Activated naive CD8-positive, alpha-beta T cell treated with anti-CD3 and anti-CD28 coated beads, Interleukin-2, amount 10 ng/mL, durations not matched to agents 7 days and 5 days (primary cell): ENCODE measurements around the gene PCA3. TPM values are rescaled to one million over a fixed set of nuclear protein-coding genes. Genes with fewer than 3 reads are reported as not detected.

ENCODE experiments used
- ATAC-seq: fragments of 150-1000 bp; cut with Tn5 transposase; one replicate; pipeline ENCODE4 v1.10.0; 2021; ENCODE audit warnings: low read depth, moderate library complexity
- POLR2A ChIA-PET: fragments of 350-600 bp; sonication (Branson Sonifier 250); formaldehyde crosslinking; loops from one replicate; lab custom pipeline; 2021; ENCODE audit warnings: antibody characterized with exemption; lab: Charles Lee
- DNase-seq: peaks from one replicate; pipeline ENCODE4 v3.0.0; 2021
- H3K27ac Mint-ChIP-seq: one replicate; pipeline ENCODE4 v1.8.0; 2022; ENCODE audit warnings: mild to moderate bottlenecking, mixed read lengths
- H3K27me3 Mint-ChIP-seq: one replicate; pipeline ENCODE4 v1.8.0; 2022; ENCODE audit warnings: mild to moderate bottlenecking, moderate library complexity, mixed read lengths
- H3K36me3 Mint-ChIP-seq: one replicate; pipeline ENCODE4 v1.8.0; 2021; ENCODE audit warnings: mild to moderate bottlenecking, mixed read lengths
- H3K4me1 Mint-ChIP-seq: one replicate; pipeline ENCODE4 v1.8.0; 2021; ENCODE audit warnings: mixed read lengths
- H3K4me3 Mint-ChIP-seq: one replicate; pipeline ENCODE4 v1.8.0; 2022; ENCODE audit warnings: mild to moderate bottlenecking, moderate library complexity, mixed read lengths
- H3K9me3 Mint-ChIP-seq: one replicate; pipeline ENCODE4 v1.8.0; 2021; ENCODE audit warnings: mixed read lengths
- total RNA-seq, 2 experiments: library from RNA; stranded (reverse); gene quantifications; one replicate each; pipeline ENCODE4 v1.2.3, GENCODE V29; 2021

Gene PCA3
- total RNA-seq, 2 experiments from 2014 or later: not detected

DNA sequence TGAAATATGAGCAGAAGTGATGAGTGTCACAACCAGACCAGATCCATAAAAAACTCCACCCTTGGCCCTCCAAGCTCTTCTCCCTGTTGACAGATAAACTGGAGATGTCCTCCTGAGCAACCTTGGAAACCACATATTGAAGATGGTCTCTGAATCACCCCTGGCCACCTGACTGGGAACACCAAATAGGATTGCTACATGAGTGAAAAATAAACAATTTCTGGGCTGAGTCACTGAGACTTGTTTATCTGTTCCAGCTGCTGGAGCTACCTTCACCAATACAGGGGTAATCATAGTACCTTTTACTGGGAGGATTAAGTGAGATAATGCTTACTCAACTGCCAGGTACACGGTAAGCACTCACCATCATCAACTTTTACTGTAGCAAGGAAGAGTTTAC lies 53.3 kb downstream of the PCA3 start:
- POLR2A ChIA-PET: no interaction called here
- Mint-ChIP-seq H3K4me1 (no peaks in the 10 kb centered on the region), H3K4me3 (no peak overlapping the region), H3K27ac (no peak overlapping the region), H3K36me3 (no peaks in the 10 kb centered on the region), H3K9me3 (no peaks in the 10 kb centered on the region), H3K27me3 (peaks cover 5% of the 10 kb centered on the region)
- no peak for DNase-seq
- no peak for ATAC-seq

GRCh38 chr9:76818271-76818670 lies 54.0 kb downstream of the PCA3 start:
- H3K4me3 Mint-ChIP-seq: no peak overlapping the region
- POLR2A ChIA-PET: no interaction called here
- H3K27ac Mint-ChIP-seq: no peak overlapping the region
- DNase-seq: no peak
- no peaks in the 10 kb centered on the region for H3K4me1 Mint-ChIP-seq
- H3K9me3 Mint-ChIP-seq: no peaks in the 10 kb centered on the region
- no peak for ATAC-seq
- no peaks in the 10 kb centered on the region for H3K36me3 Mint-ChIP-seq
- peaks cover 2% of the 10 kb centered on the region for H3K27me3 Mint-ChIP-seq

- H3K27ac Mint-ChIP-seq: no peak overlapping the region
- H3K36me3 Mint-ChIP-seq: no peaks in the 10 kb centered on the region
- DNase-seq (no peak), ATAC-seq (no peak)
- no peaks in the 10 kb centered on the region for H3K4me1 Mint-ChIP-seq
- no peak overlapping the region for H3K4me3 Mint-ChIP-seq
- POLR2A ChIA-PET: no interaction called here
- H3K9me3 Mint-ChIP-seq: no peaks in the 10 kb centered on the region
- H3K27me3 Mint-ChIP-seq: peaks cover 2% of the 10 kb centered on the region
Observed at GRCh38 chr9:76820431-76820830, 56.2 kb downstream of the PCA3 start.

DNA sequence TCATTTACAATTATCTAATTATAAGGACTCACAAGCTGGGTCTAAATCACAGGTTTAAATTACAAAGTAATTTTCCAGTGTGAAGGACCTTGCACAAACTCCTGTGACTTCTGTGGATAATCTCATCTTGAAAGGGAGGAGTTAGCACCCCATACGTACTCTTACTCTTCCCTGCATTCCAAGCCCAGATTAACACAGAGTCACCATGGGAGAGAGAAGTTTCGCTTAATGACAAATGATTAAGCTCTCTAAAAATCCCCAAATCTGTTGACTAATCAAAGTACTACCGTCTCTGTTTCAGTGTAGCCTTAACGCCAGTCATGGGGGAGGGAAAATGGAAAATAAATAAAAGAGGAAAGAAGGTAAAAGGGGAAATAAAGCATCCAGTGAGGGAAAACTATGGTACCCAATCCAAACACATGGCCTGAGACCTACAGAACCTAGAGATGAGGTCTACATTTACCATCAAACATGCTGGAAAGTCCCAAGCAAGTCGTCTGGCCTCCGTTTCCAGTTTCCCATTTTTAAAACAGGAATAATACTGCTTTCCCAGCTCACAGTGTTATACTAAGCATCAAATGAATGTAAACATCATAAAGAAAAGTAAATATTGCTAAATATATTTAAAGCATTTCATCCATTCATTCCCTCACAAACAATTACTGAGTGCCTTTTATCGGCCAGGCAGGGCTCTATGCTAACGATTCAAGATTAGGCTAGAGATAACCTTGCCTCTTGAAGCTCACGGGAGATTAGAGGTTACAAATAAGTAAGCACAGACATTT lies 63.2 kb downstream of the PCA3 start:
- no peaks in the 10 kb centered on the region for H3K9me3 Mint-ChIP-seq
- H3K4me1 Mint-ChIP-seq: no peaks in the 10 kb centered on the region
- H3K36me3 Mint-ChIP-seq: no peaks in the 10 kb centered on the region
- ATAC-seq (no peak), DNase-seq (no peak)
- H3K4me3 Mint-ChIP-seq: no peak overlapping the region
- POLR2A ChIA-PET: no interaction called here
- H3K27me3 Mint-ChIP-seq: peaks cover 8% of the 10 kb centered on the region
- H3K27ac Mint-ChIP-seq: no peak overlapping the region

DNA sequence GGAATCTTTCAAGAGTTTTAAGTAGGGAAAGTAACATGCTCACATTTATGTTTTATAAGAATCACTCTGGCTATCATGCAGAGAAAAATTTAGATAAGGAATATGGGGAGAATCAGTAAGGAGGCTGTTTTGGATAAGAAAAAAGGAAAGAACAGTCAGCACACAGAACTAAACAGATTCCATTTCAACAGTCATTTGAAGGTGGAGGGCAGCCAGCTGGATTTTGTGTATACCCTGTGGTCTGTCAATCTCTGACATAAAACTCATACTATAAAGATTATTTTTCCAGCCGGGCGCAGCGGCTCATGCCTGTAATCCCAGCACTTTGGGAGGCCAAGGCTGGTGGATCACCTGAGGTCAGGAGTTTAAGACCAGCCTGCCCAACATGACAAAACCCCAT lies 64.2 kb downstream of the PCA3 start:
- H3K4me3 Mint-ChIP-seq: no peak overlapping the region
- H3K27me3 Mint-ChIP-seq: peaks cover 8% of the 10 kb centered on the region
- no peak overlapping the region for H3K27ac Mint-ChIP-seq
- H3K4me1 Mint-ChIP-seq: no peaks in the 10 kb centered on the region
- H3K9me3 Mint-ChIP-seq: no peaks in the 10 kb centered on the region
- POLR2A ChIA-PET: no interaction called here
- no peak for DNase-seq
- ATAC-seq: no peak
- H3K36me3 Mint-ChIP-seq: no peaks in the 10 kb centered on the region

DNA sequence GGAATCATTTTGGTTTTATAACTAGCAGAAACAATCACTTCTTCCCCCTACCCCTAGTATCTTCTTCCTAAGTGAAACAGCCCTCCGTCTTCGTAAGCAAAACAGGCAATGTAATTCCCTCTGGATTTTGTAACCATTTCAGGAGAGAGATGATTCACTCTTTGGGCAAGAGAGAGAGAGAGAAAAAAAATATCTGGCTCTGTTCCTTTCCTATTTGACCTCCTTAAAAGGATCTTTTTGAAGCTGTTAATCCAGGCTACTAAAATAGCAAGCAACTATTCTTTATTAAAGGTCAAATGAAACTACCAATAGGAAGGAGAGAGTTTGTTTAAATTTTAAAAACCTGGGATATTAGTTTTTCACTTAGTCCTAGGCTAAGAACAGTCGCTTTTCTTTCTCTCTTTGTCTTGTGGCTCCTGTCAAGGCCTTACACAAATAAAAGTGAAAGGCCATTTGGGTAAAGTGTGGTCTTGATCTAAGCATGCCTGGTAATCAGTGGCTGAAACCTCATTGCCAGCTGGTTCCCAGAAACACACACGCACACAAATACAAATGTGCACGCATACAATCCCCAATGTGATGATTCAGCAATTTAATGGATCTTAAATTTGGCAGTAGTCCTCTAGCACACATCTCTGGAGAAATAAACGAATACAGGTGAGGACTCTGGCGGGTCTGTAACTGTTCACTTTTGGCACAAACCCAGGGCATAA lies 71.5 kb downstream of the PCA3 start:
- POLR2A ChIA-PET: no interaction called here
- peaks cover 8% of the 10 kb centered on the region for H3K27me3 Mint-ChIP-seq
- no peak for ATAC-seq
- no peak for DNase-seq
- H3K36me3 Mint-ChIP-seq: no peaks in the 10 kb centered on the region
- no peak overlapping the region for H3K4me3 Mint-ChIP-seq
- H3K27ac Mint-ChIP-seq: no peak overlapping the region
- H3K9me3 Mint-ChIP-seq: no peaks in the 10 kb centered on the region
- no peaks in the 10 kb centered on the region for H3K4me1 Mint-ChIP-seq

Other genes with a start within 250 kb of the PCA3 start
- under 1 TPM in 1 of 2 experiments, not detected in 1; 0.57 TPM for gene PRUNE2, start 141.7 kb downstream of the PCA3 start, total RNA-seq